HG02759 (cell line): Measurements from ENCODE around the gene FTCD.
"Not testable (repeated sequence)": the region's sequence is repeated elsewhere in the genome, so short reads cannot be mapped to it uniquely, and the experiment has no call there.

Experiments used
- ATAC-seq: cut with Tn5 transposase; IDR thresholded peaks from one replicate; pipeline ENCODE4 v1.9.1; 2021; ENCODE audit warnings: mild to moderate bottlenecking, moderate library complexity; ENCODE audit not compliant: unreplicated experiment

The FTCD gene

GRCh38 chr21:46188226-46189212 is 33.1 kb upstream of the FTCD start:
- no peak for ATAC-seq

GRCh38 chr21:46187814-46188213 is 32.4 kb upstream of the FTCD start:
- no peak for ATAC-seq

- no peak for ATAC-seq
Measured at GRCh38 chr21:46187261-46187660, 31.9 kb upstream of the FTCD start.

GRCh38 chr21:46185716-46186115 is 30.3 kb upstream of the FTCD start:
- no peak for ATAC-seq

- ATAC-seq = peak; percentile 72
Measured at GRCh38 chr21:46184625-46185555, 29.5 kb upstream of the FTCD start.

- peak; percentile 70 for ATAC-seq
Measured at GRCh38 chr21:46183910-46184624, 28.7 kb upstream of the FTCD start, which contains the start of gene SPATC1L. SPATC1L (minus strand) TSS chr21:46184459; CDS start chr21:46182816, 1,643 bp downstream.

GRCh38 chr21:46183337-46183909 is 28.0 kb upstream of the FTCD start:
- not testable (repeated sequence) for ATAC-seq

GRCh38 chr21:46182548-46183336 is 27.4 kb upstream of the FTCD start:
- ATAC-seq = no peak

GRCh38 chr21:46181953-46182547 is 26.7 kb upstream of the FTCD start:
- ATAC-seq = no peak

GRCh38 chr21:46181436-46181835 is 26.1 kb upstream of the FTCD start:
- ATAC-seq = no peak

- no peak for ATAC-seq
Measured at GRCh38 chr21:46180778-46181391, 25.5 kb upstream of the FTCD start.

- no peak for ATAC-seq
Measured at GRCh38 chr21:46180079-46180722, 24.8 kb upstream of the FTCD start.

GRCh38 chr21:46179708-46180078 is 24.3 kb upstream of the FTCD start:
- ATAC-seq = no peak

GRCh38 chr21:46178961-46179360 is 23.6 kb upstream of the FTCD start:
- no peak for ATAC-seq

- not testable (repeated sequence) for ATAC-seq
Measured at GRCh38 chr21:46176443-46177129, 21.2 kb upstream of the FTCD start.

- ATAC-seq = no peak
Measured at GRCh38 chr21:46173573-46173972, 18.2 kb upstream of the FTCD start.

- ATAC-seq = no peak
Measured at GRCh38 chr21:46172863-46173528, 17.6 kb upstream of the FTCD start.
